ENCODE data around the gene ZNF761.
"Not testable (repeated sequence)": the region's sequence is repeated elsewhere in the genome, so short reads cannot be mapped to it uniquely, and the experiment has no call there.

The ZNF761 gene

DNA sequence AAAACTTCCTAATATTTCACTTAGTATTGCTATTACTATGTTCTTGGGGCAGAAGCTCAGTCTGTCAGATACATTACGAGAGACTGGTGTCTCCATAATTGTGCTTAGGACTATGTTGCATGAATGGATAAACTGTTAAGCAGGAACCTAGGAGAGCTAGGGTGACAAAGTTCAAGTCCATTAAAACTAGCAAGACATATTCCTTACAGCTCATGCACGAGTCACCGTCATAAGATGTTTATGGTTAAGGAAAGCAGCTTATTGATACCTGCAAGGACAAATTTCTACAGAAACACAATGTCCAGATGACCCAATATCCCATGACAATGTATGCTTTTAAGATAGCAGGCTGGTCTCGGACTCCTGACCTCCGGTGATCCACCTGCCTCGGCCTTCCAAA is 30.1 kb downstream of the ZNF761 start:
- DNase-seq: no peak

DNA sequence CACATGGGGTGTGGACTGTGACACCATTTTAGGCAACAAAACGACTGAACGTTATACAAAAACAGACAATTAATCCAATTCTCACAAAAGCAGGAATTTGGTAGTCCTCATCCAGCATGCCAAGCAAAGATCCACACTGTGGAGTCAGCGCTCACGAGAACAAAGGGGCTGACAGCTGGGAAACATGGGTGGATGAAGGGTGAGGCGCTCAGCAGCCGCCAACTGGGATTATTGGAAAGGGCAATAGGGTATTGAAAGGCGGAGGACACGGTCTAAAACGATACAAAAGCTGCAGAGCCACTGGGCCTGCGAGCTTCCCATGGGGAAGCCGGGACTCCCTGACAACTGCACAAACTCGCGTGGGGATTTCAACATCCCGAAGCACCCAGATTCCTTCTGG is 31.1 kb downstream of the ZNF761 start:
- no peak for DNase-seq

GRCh38 chr19:53463263-53463662 is 31.5 kb downstream of the ZNF761 start:
- DNase-seq: no peak

GRCh38 chr19:53466726-53467484 is 35.1 kb downstream of the ZNF761 start:
- no peak for DNase-seq

GRCh38 chr19:53467485-53468262 is 35.9 kb downstream of the ZNF761 start, which contains the start of gene ZNF813:
Gene ZNF813, plus strand, starts transcription at chr19:53467733. Its CDS starts 16,090 bp downstream, at chr19:53483823.
- peak; percentile 71 for DNase-seq

- DNase-seq: not testable (repeated sequence)
Measured at GRCh38 chr19:53468628-53469027, 36.8 kb downstream of the ZNF761 start.

DNA sequence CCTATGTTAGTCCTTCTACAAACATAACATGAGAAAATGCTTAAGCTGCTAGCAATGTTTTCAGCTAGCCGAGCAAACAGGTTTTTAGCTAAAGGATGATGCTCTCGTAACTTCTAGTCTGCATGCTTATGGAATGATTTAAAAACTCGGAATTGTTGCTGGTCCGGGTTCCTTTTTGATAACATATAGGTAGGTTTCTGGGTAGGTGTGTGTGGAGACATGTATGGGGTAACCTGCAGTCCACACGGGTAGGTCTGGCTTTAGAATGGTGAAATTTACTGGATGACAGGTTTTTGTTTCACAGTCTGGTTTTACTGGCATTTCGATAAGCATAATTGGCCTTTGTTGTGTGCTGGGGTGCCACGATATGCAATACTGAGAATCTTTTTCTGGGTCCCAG is 40.1 kb downstream of the ZNF761 start:
- no peak for DNase-seq

DNA sequence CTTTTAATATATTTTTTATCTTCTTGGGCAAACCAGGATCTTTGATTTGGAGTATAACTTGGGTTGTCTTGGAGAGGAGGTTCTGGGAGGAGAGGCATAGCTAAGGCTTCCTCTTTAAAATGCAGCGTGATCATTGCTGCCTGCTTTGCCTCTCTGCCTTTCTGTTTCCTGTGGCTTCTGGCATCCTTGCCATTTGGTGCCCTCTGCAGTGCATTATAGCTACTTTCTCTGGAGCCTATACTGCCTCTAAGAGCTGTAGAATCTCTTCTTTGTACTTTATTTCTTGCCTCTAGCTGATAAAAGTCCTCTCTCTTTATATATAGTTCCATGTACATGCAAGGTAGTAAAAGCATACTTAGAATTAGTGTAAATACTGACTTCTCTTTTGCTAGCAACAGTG is 43.0 kb downstream of the ZNF761 start:
- DNase-seq: not testable (repeated sequence)

DNA sequence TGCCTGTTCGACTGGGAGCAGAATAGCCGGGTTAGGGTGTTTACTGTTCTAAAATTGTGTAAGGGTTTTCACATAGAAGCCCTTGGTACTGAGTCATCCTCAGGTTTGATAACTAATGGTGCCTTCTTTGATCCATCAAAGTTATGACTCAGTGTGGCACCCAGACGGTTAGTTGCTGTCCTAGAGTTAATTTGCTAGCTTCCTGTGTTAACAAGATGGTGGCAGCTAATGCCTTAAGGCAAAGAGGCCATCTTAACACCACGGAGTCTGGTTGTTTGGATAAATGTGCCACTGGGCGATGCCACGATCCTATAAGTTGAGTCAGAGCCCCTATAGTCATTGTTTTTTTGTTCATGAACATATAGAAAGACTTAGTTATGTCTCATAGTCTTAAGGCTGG is 43.7 kb downstream of the ZNF761 start:
- DNase-seq: not testable (repeated sequence)

DNA sequence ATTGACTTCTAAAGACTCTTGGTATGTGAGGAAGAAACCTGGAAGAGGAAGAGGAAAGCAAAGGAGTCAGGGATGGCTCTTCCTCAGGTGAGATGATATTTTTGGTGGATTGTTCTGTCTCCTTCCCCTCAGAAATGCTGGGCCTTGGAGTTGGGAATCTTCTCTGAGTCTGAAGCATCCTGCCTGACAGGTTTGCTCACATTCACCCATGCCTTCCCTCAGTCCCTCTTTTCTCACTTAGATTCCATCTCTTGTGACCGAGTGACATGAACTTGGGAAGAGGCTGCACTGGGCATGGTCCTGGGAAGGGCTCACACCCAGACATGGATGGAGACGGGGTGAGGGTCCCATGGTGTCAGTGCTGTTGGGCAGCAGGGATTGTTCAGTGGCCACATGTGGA is 52.0 kb downstream of the ZNF761 start:
- DNase-seq: not testable (repeated sequence)

- no peak for DNase-seq
Measured at GRCh38 chr19:53485046-53486004, 53.5 kb downstream of the ZNF761 start.

DNA sequence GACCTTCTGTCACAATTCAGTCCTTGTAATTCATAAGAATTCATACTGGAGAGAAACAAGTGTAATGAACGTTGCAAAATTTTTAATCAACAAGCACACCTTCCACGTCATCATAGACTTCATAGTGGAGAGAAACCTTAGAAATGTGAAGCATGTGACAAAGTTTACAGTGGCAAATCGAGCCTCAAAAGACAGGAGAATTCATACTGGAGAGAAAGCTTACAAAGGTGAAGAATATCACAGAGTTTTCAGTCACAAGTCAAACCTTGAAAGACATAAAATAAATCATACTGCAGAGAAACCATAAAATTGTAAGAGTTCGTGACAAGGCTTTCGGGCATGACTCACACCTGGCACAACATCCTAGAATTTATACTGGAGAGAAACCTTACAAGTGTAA is 60.4 kb downstream of the ZNF761 start:
- no peak for DNase-seq

DNA sequence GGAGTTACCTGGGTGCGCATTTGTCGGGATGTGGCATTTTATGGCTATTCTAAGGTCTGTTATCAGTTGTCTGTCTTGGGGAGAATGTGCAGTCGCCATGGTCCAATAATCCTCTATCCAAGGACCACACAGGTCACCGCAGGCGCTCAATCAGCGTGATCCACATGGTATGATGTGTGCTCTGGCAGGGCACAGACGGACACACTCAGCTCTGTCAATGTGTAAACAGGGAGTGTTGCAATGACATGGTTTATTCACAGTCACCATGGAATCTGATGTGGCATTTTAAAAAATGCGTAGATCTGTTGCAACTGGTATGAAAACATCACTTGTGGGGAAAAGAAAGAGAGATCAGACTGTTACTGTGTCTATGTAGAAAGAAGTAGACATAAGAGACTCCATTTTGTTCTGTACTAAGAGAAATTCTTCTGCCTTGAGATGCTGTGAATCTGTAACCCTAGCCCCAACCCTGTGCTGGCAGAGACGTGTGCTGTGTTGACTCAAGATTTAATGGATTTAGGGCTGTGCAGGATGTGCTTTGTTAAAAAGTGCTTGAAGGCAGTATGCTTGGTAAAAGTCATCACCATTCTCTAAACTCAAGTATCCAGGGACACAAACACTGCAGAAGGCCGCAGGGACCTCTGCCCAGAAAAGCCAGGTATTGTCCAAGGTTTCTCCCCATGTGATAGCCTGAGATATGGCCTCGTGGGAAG is 65.7 kb downstream of the ZNF761 start:
- DNase-seq: not testable (repeated sequence)

DNA sequence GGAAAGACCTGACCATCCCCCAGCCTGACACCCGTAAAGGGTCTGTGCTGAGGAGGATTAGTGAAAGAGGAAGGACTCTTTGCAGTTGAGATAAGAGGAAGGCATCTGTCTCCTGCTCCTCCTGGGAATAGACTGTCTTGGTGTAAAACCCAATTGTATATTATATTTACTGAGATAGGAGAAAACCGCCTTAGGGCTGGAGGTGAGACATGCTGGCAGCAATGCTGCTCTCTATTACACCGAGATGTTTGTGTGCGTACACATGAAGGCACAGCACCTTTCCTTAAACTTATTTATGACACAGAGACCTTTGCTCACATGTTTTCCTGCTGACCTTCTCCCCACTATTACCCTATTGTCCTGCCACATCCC is 66.2 kb downstream of the ZNF761 start:
- not testable (repeated sequence) for DNase-seq

GRCh38 chr19:53503151-53503550 is 71.4 kb downstream of the ZNF761 start:
- DNase-seq: not testable (repeated sequence)

DNA sequence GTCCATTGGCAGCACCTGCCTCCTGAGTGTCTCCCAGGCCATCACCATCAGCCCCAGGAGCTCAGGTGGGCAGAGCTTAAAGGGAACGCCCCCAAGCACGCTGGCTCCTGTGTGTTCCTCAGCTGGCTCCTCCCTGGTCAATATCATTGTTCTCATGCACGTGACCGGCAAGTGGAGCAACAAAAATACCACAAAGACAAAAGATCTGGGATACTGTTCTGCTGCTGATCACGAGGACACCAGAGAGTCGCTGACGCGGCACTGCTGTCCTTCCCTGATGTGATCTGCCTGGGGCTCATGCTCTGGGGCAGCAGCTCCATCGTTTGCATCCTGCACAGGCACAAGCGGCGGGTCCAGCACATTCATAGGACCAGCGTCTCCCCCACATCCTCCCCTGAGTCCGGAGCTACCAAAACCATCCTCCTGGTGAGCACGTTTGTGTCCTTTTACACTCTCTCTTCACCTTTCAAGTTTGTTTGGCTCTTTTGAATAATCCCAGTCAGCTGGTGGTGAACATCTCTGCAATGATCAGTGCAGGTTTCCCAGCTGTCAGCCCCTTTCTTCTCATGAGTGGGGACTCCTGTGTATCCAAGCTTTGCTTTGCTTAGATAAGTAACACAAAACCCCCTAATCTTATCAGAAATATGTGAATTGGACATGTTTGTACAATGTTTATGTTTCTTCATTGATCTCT is 72.0 kb downstream of the ZNF761 start:
- DNase-seq: not testable (repeated sequence)

GRCh38 chr19:53504365-53504703 is 72.5 kb downstream of the ZNF761 start:
- DNase-seq: not testable (repeated sequence)

- no peak for DNase-seq
Measured at GRCh38 chr19:53504885-53505284, 73.1 kb downstream of the ZNF761 start.

DNA sequence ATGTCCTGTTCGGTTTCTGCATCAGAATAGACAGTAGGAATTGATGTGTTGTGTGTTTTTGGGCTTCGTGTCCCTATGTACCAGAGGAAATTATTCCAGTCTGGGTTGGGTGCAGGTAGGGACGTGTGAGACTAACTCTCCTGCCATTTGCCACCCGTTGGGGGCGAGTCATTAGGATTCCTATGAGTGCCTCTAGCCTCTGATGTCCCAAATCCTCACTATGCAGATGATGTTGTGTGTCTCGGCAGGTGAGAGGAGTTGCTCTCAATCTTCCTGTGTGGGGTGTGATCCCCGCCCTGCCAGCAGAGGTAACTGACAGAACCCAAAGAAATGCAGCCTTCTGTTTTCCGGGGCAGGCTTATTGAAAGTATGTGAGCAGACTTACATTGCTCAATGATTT is 74.9 kb downstream of the ZNF761 start:
- no peak for DNase-seq

Measured in NCI-H2171 (cell line).